Type B pancreatic cell (in vitro differentiated cells): Measurements from ENCODE around the gene ALPP. TPM values are rescaled to one million over a fixed set of nuclear protein-coding genes. Genes with fewer than 3 reads are reported as not detected.
"Not testable (repeated sequence)": the region's sequence is repeated elsewhere in the genome, so short reads cannot be mapped to it uniquely, and the experiment has no call there.

Experiments
- DNase-seq: peaks from one replicate; pipeline ENCODE4 v3.0.0; 2021; ENCODE audit warnings: mixed read lengths; ENCODE audit not compliant: unreplicated experiment; ENCODE audit errors: extremely low spot score
- H3K27ac Mint-ChIP-seq: 2 replicates; pipeline ENCODE4 v1.8.0; 2021; ENCODE audit warnings: mild to moderate bottlenecking, mixed read lengths
- H3K27me3 Mint-ChIP-seq: 2 replicates; pipeline ENCODE4 v1.8.0; 2021; ENCODE audit warnings: mixed read lengths
- H3K36me3 Mint-ChIP-seq: 2 replicates; pipeline ENCODE4 v1.8.0; 2021; ENCODE audit warnings: mixed read lengths
- H3K4me1 Mint-ChIP-seq: one replicate; pipeline ENCODE4 v1.8.0; 2021; ENCODE audit warnings: mixed read lengths; ENCODE audit not compliant: unreplicated experiment
- H3K4me3 Mint-ChIP-seq: 2 replicates; pipeline ENCODE4 v1.8.0; 2021; ENCODE audit warnings: mild to moderate bottlenecking, mixed read lengths
- H3K9me3 Mint-ChIP-seq: 2 replicates; pipeline ENCODE4 v1.8.0; 2021; ENCODE audit warnings: mixed read lengths
- CTCF ChIP-seq: fragments of 200-600 bp; sonication (generic); conservative IDR thresholded peaks from 2 replicates; pipeline ENCODE4 v1.5.0; 2021; ENCODE audit warnings: antibody characterized with exemption, mild to moderate bottlenecking
- total RNA-seq: library from RNA; stranded (reverse); gene quantifications from 2 replicates; pipeline ENCODE4 v1.2.1, GENCODE V29; 2021; ENCODE audit warnings: low replicate concordance

Gene ALPP
- total RNA-seq, 1 donor from 2014 or later = 0.27 TPM

- H3K9me3 Mint-ChIP-seq = no peaks in the 10 kb centered on the region
- peaks cover 74% of the 10 kb centered on the region for H3K27me3 Mint-ChIP-seq
- TF ChIP-seq CTCF = no peak
- H3K4me3 Mint-ChIP-seq = no peak overlapping the region
- H3K27ac Mint-ChIP-seq = no peak overlapping the region
- H3K36me3 Mint-ChIP-seq = peaks cover 3% of the 10 kb centered on the region
- peaks cover 14% of the 10 kb centered on the region for H3K4me1 Mint-ChIP-seq
- no peak for DNase-seq
These were observed 9.9 kb downstream of the ALPP start for GRCh38 chr2:232388324-232388891.

- Mint-ChIP-seq H3K27me3 (peaks cover 69% of the 10 kb centered on the region), H3K36me3 (peaks cover 3% of the 10 kb centered on the region), H3K9me3 (no peaks in the 10 kb centered on the region), H3K4me1 (peaks cover 14% of the 10 kb centered on the region), H3K4me3 (peak overlapping the region; percentile 68), H3K27ac (no peak overlapping the region)
- no peak for DNase-seq
- no peak for TF ChIP-seq CTCF
These were observed 10.8 kb downstream of the ALPP start for GRCh38 chr2:232389327-232389726.

- H3K9me3 Mint-ChIP-seq = no peaks in the 10 kb centered on the region
- TF ChIP-seq CTCF = no peak
- no peak for DNase-seq
- H3K4me1 Mint-ChIP-seq = peaks cover 11% of the 10 kb centered on the region
- no peak overlapping the region for H3K4me3 Mint-ChIP-seq
- H3K27me3 Mint-ChIP-seq = peaks cover 59% of the 10 kb centered on the region
- H3K36me3 Mint-ChIP-seq = peaks cover 3% of the 10 kb centered on the region
- no peak overlapping the region for H3K27ac Mint-ChIP-seq
These were observed 12.1 kb downstream of the ALPP start for GRCh38 chr2:232390661-232391060.

- Mint-ChIP-seq H3K27me3 (peaks cover 38% of the 10 kb centered on the region), H3K36me3 (peaks cover 3% of the 10 kb centered on the region)
These were observed 15.0 kb downstream of the ALPP start for GRCh38 chr2:232393556-232393955.

GRCh38 chr2:232394431-232394830 is 15.9 kb downstream of the ALPP start:
- not testable (repeated sequence) for H3K4me3 Mint-ChIP-seq, H3K9me3 Mint-ChIP-seq, H3K4me1 Mint-ChIP-seq, H3K36me3 Mint-ChIP-seq, DNase-seq, H3K27ac Mint-ChIP-seq
- H3K27me3 Mint-ChIP-seq = peaks cover 29% of the 10 kb centered on the region

More at GRCh38 chr2:232393556-232393955, 15.0 kb downstream of the ALPP start:
- Mint-ChIP-seq H3K4me3 (no peak overlapping the region), H3K4me1 (peaks cover 5% of the 10 kb centered on the region), H3K27ac (no peak overlapping the region), H3K9me3 (no peaks in the 10 kb centered on the region)
- no peak for DNase-seq
- no peak for TF ChIP-seq CTCF

- no peaks in the 10 kb centered on the region for H3K4me1 Mint-ChIP-seq
- peaks cover 24% of the 10 kb centered on the region for H3K27me3 Mint-ChIP-seq
- TF ChIP-seq CTCF = no peak
- no peaks in the 10 kb centered on the region for H3K9me3 Mint-ChIP-seq
- no peak overlapping the region for H3K27ac Mint-ChIP-seq
- no peak for DNase-seq
- H3K36me3 Mint-ChIP-seq = no peaks in the 10 kb centered on the region
- H3K4me3 Mint-ChIP-seq = no peak overlapping the region
These were observed 17.0 kb downstream of the ALPP start for GRCh38 chr2:232395586-232395985.
